ENCODE data around the gene PHF2.

PHF2 gene

DNA sequence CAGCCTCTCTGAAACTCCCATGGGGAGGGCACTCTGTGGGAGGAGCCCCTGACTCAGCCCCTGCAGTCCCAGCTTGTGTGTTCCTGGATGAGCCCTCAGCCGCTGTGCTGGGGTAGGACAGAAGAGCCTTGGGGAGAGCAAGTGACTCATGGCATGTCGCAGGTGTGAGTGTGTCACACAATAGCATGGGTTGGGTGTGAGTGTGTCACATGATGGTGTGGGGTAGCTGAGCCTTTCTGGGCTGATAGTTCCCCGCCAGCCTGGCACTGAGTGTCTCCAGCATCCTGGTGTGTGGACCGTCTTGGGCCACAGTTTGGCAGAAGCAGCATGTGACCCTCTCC, 83.4 kb downstream of the PHF2 start:
- no peaks in the 10 kb centered on the region for H3K27me3 ChIP-seq (ENCODE audit: insufficient read depth, low read length, poor library complexity, severe bottlenecking)
- no peak overlapping the region for H2AFZ ChIP-seq (ENCODE audit: low read length)
- no peak overlapping the region for H3K4me3 ChIP-seq (ENCODE audit: low read length, poor library complexity, severe bottlenecking)
- no peak overlapping the region for H3K9ac ChIP-seq (ENCODE audit: low read depth, low read length, poor library complexity, severe bottlenecking)
- no peaks in the 10 kb centered on the region for H3K9me2 ChIP-seq (replicated peaks; ENCODE audit: low read depth, low read length)
- H4K20me1 ChIP-seq (ENCODE audit: insufficient read depth, low read length, poor library complexity, severe bottlenecking): no peaks in the 10 kb centered on the region
- H3K79me2 ChIP-seq (ENCODE audit: insufficient read depth, low read length): no peaks in the 10 kb centered on the region
- H3K36me3 ChIP-seq (ENCODE audit: insufficient read depth, low read length): peaks cover 29% of the 10 kb centered on the region; the same call in 1 of the 2 replicates
- no peak for TF ChIP-seq EZH2phosphoT487 (IDR thresholded peaks at IDR 0.05; ENCODE audit: borderline replicate concordance)
- TF ChIP-seq, protein P1, sequence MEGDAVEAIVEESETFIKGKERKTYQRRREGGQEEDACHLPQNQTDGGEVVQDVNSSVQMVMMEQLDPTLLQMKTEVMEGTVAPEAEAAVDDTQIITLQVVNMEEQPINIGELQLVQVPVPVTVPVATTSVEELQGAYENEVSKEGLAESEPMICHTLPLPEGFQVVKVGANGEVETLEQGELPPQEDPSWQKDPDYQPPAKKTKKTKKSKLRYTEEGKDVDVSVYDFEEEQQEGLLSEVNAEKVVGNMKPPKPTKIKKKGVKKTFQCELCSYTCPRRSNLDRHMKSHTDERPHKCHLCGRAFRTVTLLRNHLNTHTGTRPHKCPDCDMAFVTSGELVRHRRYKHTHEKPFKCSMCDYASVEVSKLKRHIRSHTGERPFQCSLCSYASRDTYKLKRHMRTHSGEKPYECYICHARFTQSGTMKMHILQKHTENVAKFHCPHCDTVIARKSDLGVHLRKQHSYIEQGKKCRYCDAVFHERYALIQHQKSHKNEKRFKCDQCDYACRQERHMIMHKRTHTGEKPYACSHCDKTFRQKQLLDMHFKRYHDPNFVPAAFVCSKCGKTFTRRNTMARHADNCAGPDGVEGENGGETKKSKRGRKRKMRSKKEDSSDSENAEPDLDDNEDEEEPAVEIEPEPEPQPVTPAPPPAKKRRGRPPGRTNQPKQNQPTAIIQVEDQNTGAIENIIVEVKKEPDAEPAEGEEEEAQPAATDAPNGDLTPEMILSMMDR (conservative IDR thresholded peaks at IDR 0.05; ENCODE audit: low read length): no peak
- H3K4me1 ChIP-seq (ENCODE audit: insufficient read depth, low read length, poor library complexity, severe bottlenecking): no peaks in the 10 kb centered on the region
- no peaks in the 10 kb centered on the region for H3K9me3 ChIP-seq (ENCODE audit: insufficient read depth, low read depth, low read length)
- no peaks in the 10 kb centered on the region for H3F3A ChIP-seq (ENCODE audit: low read depth)
- no peak overlapping the region for H3K4me2 ChIP-seq (ENCODE audit: low read depth, low read length, poor library complexity, severe bottlenecking)

DNA sequence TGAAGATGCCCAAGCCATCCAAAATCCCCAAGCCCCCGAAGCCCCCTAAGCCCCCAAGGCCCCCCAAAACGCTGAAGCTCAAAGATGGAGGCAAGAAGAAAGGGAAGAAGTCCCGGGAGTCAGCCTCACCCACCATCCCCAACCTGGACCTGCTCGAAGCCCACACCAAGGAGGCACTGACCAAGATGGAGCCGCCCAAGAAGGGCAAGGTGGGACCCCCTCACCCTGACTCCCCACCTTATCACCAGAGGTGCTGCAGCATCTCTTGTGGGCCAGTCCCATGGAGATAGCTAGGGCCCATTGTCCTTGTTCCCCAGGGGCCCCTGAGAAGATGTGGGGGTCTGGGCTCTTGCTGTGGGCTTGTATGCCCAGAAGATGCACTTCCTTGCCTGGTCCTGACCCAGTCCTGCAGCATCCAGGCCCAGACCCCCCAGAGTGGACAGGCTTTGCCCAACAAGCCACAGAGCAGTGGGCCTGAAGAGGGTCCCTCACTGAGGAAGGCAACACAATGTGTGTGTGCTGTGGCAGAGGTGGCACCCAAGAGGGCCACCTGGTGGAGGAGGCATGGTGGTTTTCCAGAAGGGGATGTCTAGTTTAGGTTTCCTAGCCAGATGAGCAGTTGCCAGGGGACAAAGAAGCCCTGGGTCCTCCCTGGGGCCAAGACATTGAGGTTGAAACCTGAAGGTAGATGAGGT, 84.1 kb downstream of the PHF2 start:
- Histone ChIP-seq H3F3A (ENCODE audit: low read depth) (no peaks in the 10 kb centered on the region), H3K4me3 (ENCODE audit: low read length, poor library complexity, severe bottlenecking) (no peak overlapping the region), H4K20me1 (ENCODE audit: insufficient read depth, low read length, poor library complexity, severe bottlenecking) (no peaks in the 10 kb centered on the region), H3K79me2 (ENCODE audit: insufficient read depth, low read length) (no peaks in the 10 kb centered on the region), H3K36me3 (ENCODE audit: insufficient read depth, low read length) (peaks cover 29% of the 10 kb centered on the region; the same call in 1 of the 2 replicates), H3K9ac (ENCODE audit: low read depth, low read length, poor library complexity, severe bottlenecking) (no peak overlapping the region), H3K4me2 (ENCODE audit: low read depth, low read length, poor library complexity, severe bottlenecking) (no peak overlapping the region), H2AFZ (ENCODE audit: low read length) (no peak overlapping the region), H3K9me2 (replicated peaks; ENCODE audit: low read depth, low read length) (no peaks in the 10 kb centered on the region), H3K27me3 (ENCODE audit: insufficient read depth, low read length, poor library complexity, severe bottlenecking) (no peaks in the 10 kb centered on the region), H3K9me3 (ENCODE audit: insufficient read depth, low read depth, low read length) (no peaks in the 10 kb centered on the region), H3K4me1 (ENCODE audit: insufficient read depth, low read length, poor library complexity, severe bottlenecking) (no peaks in the 10 kb centered on the region)
- TF ChIP-seq EZH2phosphoT487 (IDR thresholded peaks at IDR 0.05; ENCODE audit: borderline replicate concordance): no peak
- TF ChIP-seq, protein P1 (conservative IDR thresholded peaks at IDR 0.05; ENCODE audit: low read length): no peak

DNA sequence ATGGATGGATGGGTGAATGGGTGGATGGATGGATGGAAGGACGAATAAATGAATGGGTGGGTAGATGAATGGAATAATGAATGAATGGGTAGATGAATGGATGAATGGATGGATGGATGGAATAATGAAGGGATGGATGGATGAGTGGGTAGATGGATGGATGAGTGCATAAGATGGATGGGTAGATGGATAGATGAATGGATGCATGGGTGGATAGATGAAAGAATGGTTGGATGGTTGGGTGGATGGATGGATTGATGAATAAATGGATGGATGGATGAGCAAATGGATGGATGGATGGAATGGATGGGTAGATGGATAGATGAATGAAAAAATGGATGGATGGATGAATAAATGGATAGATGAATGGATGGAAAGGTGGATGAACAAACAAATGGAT, 85.2 kb downstream of the PHF2 start:
- Histone ChIP-seq H3K36me3 (ENCODE audit: insufficient read depth, low read length) (peaks cover 25% of the 10 kb centered on the region; the same call in 1 of the 2 replicates), H3K4me1 (ENCODE audit: insufficient read depth, low read length, poor library complexity, severe bottlenecking) (no peaks in the 10 kb centered on the region), H3K79me2 (ENCODE audit: insufficient read depth, low read length) (no peaks in the 10 kb centered on the region), H4K20me1 (ENCODE audit: insufficient read depth, low read length, poor library complexity, severe bottlenecking) (no peaks in the 10 kb centered on the region), H3F3A (ENCODE audit: low read depth) (no peaks in the 10 kb centered on the region), H3K9ac (ENCODE audit: low read depth, low read length, poor library complexity, severe bottlenecking) (no peak overlapping the region), H2AFZ (ENCODE audit: low read length) (no peak overlapping the region), H3K9me3 (ENCODE audit: insufficient read depth, low read depth, low read length) (no peaks in the 10 kb centered on the region), H3K4me3 (ENCODE audit: low read length, poor library complexity, severe bottlenecking) (no peak overlapping the region), H3K27me3 (ENCODE audit: insufficient read depth, low read length, poor library complexity, severe bottlenecking) (no peaks in the 10 kb centered on the region), H3K9me2 (replicated peaks; ENCODE audit: low read depth, low read length) (no peaks in the 10 kb centered on the region), H3K4me2 (ENCODE audit: low read depth, low read length, poor library complexity, severe bottlenecking) (no peak overlapping the region)
- TF ChIP-seq, protein P1 (conservative IDR thresholded peaks at IDR 0.05; ENCODE audit: low read length): no peak
- TF ChIP-seq EZH2phosphoT487 (IDR thresholded peaks at IDR 0.05; ENCODE audit: borderline replicate concordance): no peak
